GM12872 (cell line): ENCODE results near the gene INTS11.

Source experiments
- TF ChIP-seq, protein P1 (sequence below): IDR thresholded peaks from 3 replicates; pipeline ENCODE4 v1.5.1; 2011; ENCODE audit warnings: low read depth, mild to moderate bottlenecking, low read length, moderate library complexity; ENCODE audit not compliant: insufficient read depth

INTS11 gene

DNA sequence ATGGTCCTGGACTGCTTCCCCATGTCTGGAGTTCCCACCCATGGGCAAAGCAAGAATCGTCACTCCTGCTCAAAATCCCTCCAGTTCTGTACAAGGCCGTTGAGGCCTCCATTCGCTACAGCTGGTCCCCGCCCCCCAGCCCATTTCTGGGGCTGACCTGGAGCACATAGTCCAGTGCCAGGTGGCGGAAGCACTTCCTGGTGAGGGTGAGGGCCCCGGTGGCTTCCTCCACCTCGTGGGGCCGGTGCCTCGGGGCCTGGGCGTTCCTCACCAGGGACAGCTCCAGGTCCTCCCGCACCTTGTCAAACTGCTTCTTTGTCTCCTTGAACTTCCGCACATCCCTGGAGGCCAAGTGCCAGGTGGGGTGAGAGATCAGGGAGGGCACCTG lies 24.1 kb downstream of the INTS11 start:
- TF ChIP-seq, protein P1, sequence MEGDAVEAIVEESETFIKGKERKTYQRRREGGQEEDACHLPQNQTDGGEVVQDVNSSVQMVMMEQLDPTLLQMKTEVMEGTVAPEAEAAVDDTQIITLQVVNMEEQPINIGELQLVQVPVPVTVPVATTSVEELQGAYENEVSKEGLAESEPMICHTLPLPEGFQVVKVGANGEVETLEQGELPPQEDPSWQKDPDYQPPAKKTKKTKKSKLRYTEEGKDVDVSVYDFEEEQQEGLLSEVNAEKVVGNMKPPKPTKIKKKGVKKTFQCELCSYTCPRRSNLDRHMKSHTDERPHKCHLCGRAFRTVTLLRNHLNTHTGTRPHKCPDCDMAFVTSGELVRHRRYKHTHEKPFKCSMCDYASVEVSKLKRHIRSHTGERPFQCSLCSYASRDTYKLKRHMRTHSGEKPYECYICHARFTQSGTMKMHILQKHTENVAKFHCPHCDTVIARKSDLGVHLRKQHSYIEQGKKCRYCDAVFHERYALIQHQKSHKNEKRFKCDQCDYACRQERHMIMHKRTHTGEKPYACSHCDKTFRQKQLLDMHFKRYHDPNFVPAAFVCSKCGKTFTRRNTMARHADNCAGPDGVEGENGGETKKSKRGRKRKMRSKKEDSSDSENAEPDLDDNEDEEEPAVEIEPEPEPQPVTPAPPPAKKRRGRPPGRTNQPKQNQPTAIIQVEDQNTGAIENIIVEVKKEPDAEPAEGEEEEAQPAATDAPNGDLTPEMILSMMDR, result no peak

GRCh38 chr1:1299686-1300351 lies 24.6 kb downstream of the INTS11 start:
- TF ChIP-seq, protein P1, result peak; percentile 73

DNA sequence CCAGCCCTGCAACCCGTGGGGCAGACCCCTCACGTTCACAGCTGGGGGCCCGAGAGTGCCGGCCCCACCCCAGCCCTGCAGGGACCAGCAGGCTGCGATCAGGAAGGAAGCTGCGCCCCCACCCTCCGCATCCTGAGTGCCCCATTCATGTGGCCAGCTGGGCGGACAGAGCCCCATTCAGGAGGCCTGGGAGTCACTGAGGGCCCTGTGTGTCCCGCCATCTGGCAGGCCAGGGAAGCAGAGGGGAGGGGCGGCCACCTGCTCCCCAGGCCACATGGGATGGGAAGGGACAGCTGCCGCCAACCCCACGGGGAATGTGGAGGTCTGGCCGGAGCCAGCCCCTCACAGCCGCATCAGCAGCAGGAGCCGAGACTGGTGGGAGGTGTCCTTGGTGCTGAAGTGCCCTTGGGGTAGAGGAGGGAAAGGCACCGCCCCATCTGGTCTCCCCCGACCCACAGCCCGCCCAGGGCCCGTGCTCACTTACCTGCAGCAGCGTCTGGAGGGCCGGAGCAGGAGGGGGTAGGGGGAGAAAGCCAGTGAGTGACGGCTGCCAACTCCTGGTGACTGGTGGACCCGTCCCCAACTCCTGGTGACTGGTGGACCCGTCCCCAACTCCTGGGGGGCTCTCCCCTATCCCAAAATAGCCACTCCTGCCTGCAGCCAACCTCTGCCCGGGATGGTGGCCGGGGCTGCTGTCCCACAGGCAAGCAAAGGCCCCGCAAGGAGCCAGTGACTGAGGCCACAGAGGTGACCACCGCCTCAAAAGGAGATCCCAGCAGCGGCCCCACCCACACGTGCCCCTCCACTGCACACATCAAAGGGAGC lies 25.4 kb downstream of the INTS11 start:
- TF ChIP-seq, protein P1, result no peak

GRCh38 chr1:1297802-1298424 lies 26.5 kb downstream of the INTS11 start:
- TF ChIP-seq, protein P1, result no peak

DNA sequence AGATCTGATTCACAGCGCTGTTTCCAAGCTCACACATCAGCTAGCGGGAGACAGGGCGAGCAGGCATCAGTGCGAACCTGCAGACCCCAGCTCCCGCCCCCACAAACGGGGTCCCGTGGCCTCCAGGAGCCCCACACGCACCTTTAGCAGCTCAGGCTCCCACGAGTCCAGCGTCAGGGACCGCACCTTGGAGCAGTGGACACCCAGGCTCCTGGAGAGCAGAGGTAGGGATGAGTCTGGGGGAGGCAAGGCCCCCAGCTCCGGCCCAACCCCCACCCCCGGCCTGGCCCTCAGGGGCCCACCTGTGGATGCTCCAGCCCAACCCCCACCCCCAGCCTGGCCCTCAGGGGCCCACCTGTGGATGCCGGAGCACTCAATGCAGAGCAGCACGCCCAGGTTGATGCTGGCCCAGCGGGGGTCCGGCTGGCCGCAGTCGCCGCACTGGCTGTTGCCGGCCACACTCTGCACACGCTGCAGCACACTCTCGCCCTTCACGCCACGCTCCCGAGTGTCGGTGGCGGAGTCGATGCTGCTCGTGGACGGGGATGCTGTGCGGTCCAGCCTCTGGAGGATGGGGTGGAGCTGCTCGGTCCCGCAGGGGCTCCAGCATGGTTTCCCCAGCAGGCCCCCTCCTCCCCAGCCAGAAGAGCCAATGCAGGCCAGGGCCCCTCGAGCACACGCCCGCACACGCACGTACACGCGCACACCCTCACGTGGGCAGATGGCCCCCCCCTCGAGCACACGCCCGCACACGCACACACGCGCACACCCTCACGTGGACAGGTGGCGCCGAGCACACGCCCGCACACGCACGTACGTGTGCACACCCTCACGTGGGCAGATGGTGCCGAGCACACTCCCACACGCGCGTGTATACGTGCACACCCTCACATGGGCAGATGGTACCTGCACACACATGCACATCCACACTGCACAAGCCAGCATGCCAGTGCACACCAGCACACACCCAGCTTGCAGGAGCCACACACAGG lies 28.1 kb downstream of the INTS11 start:
- TF ChIP-seq, protein P1, result no peak

- TF ChIP-seq, protein P1, result no peak
These were observed 29.1 kb downstream of the INTS11 start for GRCh38 chr1:1295154-1295923.
